HepG2 (cell line): ENCODE results near the gene LARP4. TPM values are rescaled to one million over a fixed set of nuclear protein-coding genes. Genes with fewer than 3 reads are reported as not detected.
"Not testable (repeated sequence)": the region's sequence is repeated elsewhere in the genome, so short reads cannot be mapped to it uniquely, and the experiment has no call there.

Source experiments
- ATAC-seq: fragments of 200-7000 bp; cut with Tn5 transposase; 3 replicates; pipeline ENCODE4 v1.9.1; 2020; ENCODE audit warnings: mild to moderate bottlenecking, moderate library complexity
- BruUV-seq: library from RNA; stranded (reverse); fragments of 400-500 nt; replicated peaks from 2 replicates; lab custom pipeline; 2021; lab: Mats Ljungman, UMichigan
- CTCF ChIA-PET: fragments of 300-600 bp; formaldehyde crosslinking; extraction: SDS; loops from one replicate; lab custom pipeline; 2021; ENCODE audit warnings: low total read pairs, inconsistent platforms, low intra/inter-chr PET ratio; lab: Yijun Ruan, JAX
- POLR2A ChIA-PET: fragments of 350-600 bp; sonication (Branson Sonifier 250); formaldehyde crosslinking; loops from one replicate; lab custom pipeline; 2020; ENCODE audit warnings: antibody characterized with exemption, inconsistent platforms; lab: Yijun Ruan, JAX
- DNase-seq: peaks from one replicate; pipeline ENCODE4 v3.0.0-alpha.2; 2015; ENCODE audit warnings: low spot score
- FAIRE-seq: peaks from 3 replicates; lab custom pipeline; 2011; peaks lifted over from hg19 to GRCh38; lab: Jason Lieb, UNC
- H2AFZ ChIP-seq: one replicate; pipeline ENCODE4 v1.6.1; 2011; ENCODE audit warnings: low read length, inconsistent platforms
- H3K27ac ChIP-seq: fragments of 300-600 bp; 3 replicates; pipeline ENCODE4 v1.8.0; 2011; ENCODE audit warnings: mixed run types, mild to moderate bottlenecking, mixed read lengths, low read length, inconsistent platforms; ENCODE audit not compliant: insufficient read depth; ENCODE audit errors: extremely low read length
- H3K27me3 ChIP-seq, 2 experiments: fragments of 200-600 bp in 1 of 2; 2 replicates in 1 of 2; 3 replicates in 1 of 2; pipeline versions ENCODE4 v1.6.0 to v1.8.0; 2011; ENCODE audit warnings: low read length in 2 of 2, mild to moderate bottlenecking in 2 of 2, moderate library complexity in 2 of 2, inconsistent platforms in 1 of 2; ENCODE audit not compliant: insufficient read depth in 2 of 2, control insufficient read depth in 1 of 2
- H3K36me3 ChIP-seq, 2 experiments: fragments of 200-600 bp in 1 of 2; replicated peaks in 1 of 2; 2 replicates in 1 of 2; 3 replicates in 1 of 2; pipeline versions ENCODE4 v1.5.1 to v1.8.0; 2011; ENCODE audit warnings: low read length in 2 of 2, inconsistent platforms in 1 of 2; ENCODE audit not compliant: insufficient read depth in 2 of 2, control insufficient read depth in 1 of 2
- H3K4me1 ChIP-seq: 2 replicates; pipeline ENCODE4 v1.5.1; 2012; ENCODE audit warnings: low read length, inconsistent platforms; ENCODE audit not compliant: insufficient read depth
- H3K4me2 ChIP-seq: 2 replicates; pipeline ENCODE4 v1.6.0; 2011; ENCODE audit warnings: low read depth, low read length, inconsistent platforms
- H3K4me3 ChIP-seq, 3 experiments: fragments of 200-600 bp in 1 of 3; sonication (generic), shearing (Covaris generic) in 1 of 3; replicated peaks in 1 of 3; 2 replicates each; pipeline ENCODE4 v1.5.1; 2011 to 2016; ENCODE audit warnings: low read length in 3 of 3, inconsistent platforms in 2 of 3, low read depth in 2 of 3, mild to moderate bottlenecking in 2 of 3, control low read depth in 1 of 3, mixed read lengths in 1 of 3; ENCODE audit not compliant: insufficient read depth in 1 of 3
- H3K79me2 ChIP-seq: one replicate; pipeline ENCODE4 v1.6.1; 2011; ENCODE audit warnings: low read length, inconsistent platforms; ENCODE audit not compliant: insufficient read depth
- H3K9ac ChIP-seq: 2 replicates; pipeline ENCODE4 v1.6.0; 2011; ENCODE audit warnings: mild to moderate bottlenecking, low read depth, low read length, inconsistent platforms; ENCODE audit not compliant: insufficient read depth
- H3K9me3 ChIP-seq: 2 replicates; pipeline ENCODE4 v1.5.1; 2012; ENCODE audit warnings: mild to moderate bottlenecking, low read length
- H4K20me1 ChIP-seq: 2 replicates; pipeline ENCODE4 v1.6.0; 2011; ENCODE audit warnings: inconsistent platforms, mild to moderate bottlenecking, low read length, moderate library complexity; ENCODE audit not compliant: insufficient read depth
- ADNP ChIP-seq: sonication (generic); formaldehyde crosslinking; IDR thresholded peaks from 2 replicates; pipeline ENCODE4 v1.4.0; 2020; ENCODE audit warnings: missing genetic modification reagents
- CBX5 ChIP-seq: sonication (generic); formaldehyde crosslinking; IDR thresholded peaks from 2 replicates; pipeline ENCODE4 v1.4.0; 2020; ENCODE audit warnings: missing genetic modification reagents, borderline replicate concordance
- GABPA ChIP-seq, 2 experiments: IDR thresholded peaks; 2 replicates each; pipeline ENCODE4 v1.6.1; 2011 to 2016; ENCODE audit warnings: low read depth in 2 of 2, low read length in 1 of 2, missing biosample characterization in 1 of 2, missing genetic modification characterization in 1 of 2
- HOMEZ ChIP-seq: IDR thresholded peaks from 2 replicates; pipeline ENCODE4 v1.6.1; 2016; ENCODE audit warnings: low read depth
- SETDB1 ChIP-seq: sonication (generic); formaldehyde crosslinking; IDR thresholded peaks from 2 replicates; pipeline ENCODE4 v1.5.1; 2020; ENCODE audit warnings: missing genetic modification reagents, mild to moderate bottlenecking, borderline replicate concordance
- ZBTB46 ChIP-seq: sonication (generic); formaldehyde crosslinking; IDR thresholded peaks from 2 replicates; pipeline ENCODE4 v1.4.0; 2020; ENCODE audit warnings: mild to moderate bottlenecking, missing genetic modification reagents, borderline replicate concordance
- ZFP91 ChIP-seq: sonication (generic); formaldehyde crosslinking; IDR thresholded peaks from 2 replicates; pipeline ENCODE4 v1.9.0; 2022; ENCODE audit warnings: missing genetic modification reagents, mild to moderate bottlenecking, borderline replicate concordance
- ZNF280B ChIP-seq: sonication (generic); formaldehyde crosslinking; IDR thresholded peaks from 2 replicates; pipeline ENCODE4 v1.5.0; 2020; ENCODE audit warnings: missing genetic modification reagents, mild to moderate bottlenecking, borderline replicate concordance
- ZNF280D ChIP-seq: sonication (generic); formaldehyde crosslinking; IDR thresholded peaks from 2 replicates; pipeline ENCODE4 v1.5.1; 2020; ENCODE audit warnings: mild to moderate bottlenecking, missing genetic modification reagents
- WGBS: methylation state at CpG from one replicate; pipeline ENCODE4 v1.1.6; 2017; ENCODE audit warnings: low lambda C conversion rate; 5-methylcytosine and 5-hydroxymethylcytosine counted together
- in situ Hi-C: cut with HindIII; loops from 2 replicates; pipeline ENCODE4 v1.10.0; 2017; ENCODE audit warnings: low pct_unique_long_range_greater_than_20kb; ENCODE audit not compliant: extremely low pct_ligation_motif_present
- intact Hi-C: fragments of 100-400 bp; cut with micrococcal nuclease; formaldehyde crosslinking; loops from one replicate; pipeline ENCODE4 v1.10.0; 2022; ENCODE audit not compliant: unreplicated experiment
- polyA plus RNA-seq, 8 experiments: library from polyadenylated mRNA; depleted of rRNA in 3 of 8; stranded (reverse) in 7 of 8; unstranded in 1 of 8; fragments of >200 nt; fragmentation: Illumina TruSeq in 4 of 8; extraction: Trizol in 4 of 8; gene quantifications; 2 replicates each; pipeline versions ENCODE4 v1.2.1 to v1.2.3, GENCODE V29; 2011 to 2016; ENCODE audit warnings: low read depth in 4 of 8, missing spikeins in 1 of 8, mixed read lengths in 1 of 8; ENCODE audit not compliant: insufficient read depth in 1 of 8
- total RNA-seq, 5 experiments: library from RNA; depleted of rRNA; stranded (reverse); fragments of >200 nt; fragmentation: Illumina TruSeq; extraction: Trizol; gene quantifications; 2 replicates each; pipeline ENCODE4 v1.2.3, GENCODE V29; 2016; ENCODE audit warnings: low read depth in 1 of 5

The LARP4 gene
- total and polyA plus RNA-seq, 2 of the 13 experiments (the other 11 are each of a cell fraction or from before 2014, with no cell fraction given) = 16.4 to 42.7 TPM

GRCh38 chr12:50488801-50489200 is 88.1 kb downstream of the LARP4 start (continued):
- TF ChIP-seq ZFP91 (CRISPR knock-in tag) = no peak
- TF ChIP-seq ZBTB46 (CRISPR knock-in tag) = no peak
- TF ChIP-seq GABPA (IDR thresholded peaks at IDR 0.05; ENCODE audit: low read depth, low read length) = no peak
- TF ChIP-seq GABPA (CRISPR knock-in tag; IDR thresholded peaks at IDR 0.05; ENCODE audit: low read depth) = no peak
- no peak for TF ChIP-seq ADNP (CRISPR knock-in tag)

- H2AFZ ChIP-seq, H3K27me3 ChIP-seq, intact Hi-C loops, CTCF ChIA-PET, H3K9ac ChIP-seq, BruUV-seq, H3K27ac ChIP-seq, H4K20me1 ChIP-seq, H3K4me1 ChIP-seq, H3K36me3 ChIP-seq, ATAC-seq, FAIRE-seq, DNase-seq, H3K4me2 ChIP-seq, H3K79me2 ChIP-seq, in situ Hi-C loops, H3K4me3 ChIP-seq, POLR2A ChIA-PET: not testable (repeated sequence)
- H3K9me3 ChIP-seq = peaks cover 34% of the 10 kb centered on the region
- WGBS = 75% methylated on average over 11 of the region's 11 CpGs
- TF ChIP-seq CBX5 = peak; percentile 66; the same call in 1 of the 2 replicates
- TF ChIP-seq ZNF280D = peak; percentile 95
- peak; percentile 27; the same call in 1 of the 2 replicates for TF ChIP-seq SETDB1 (CRISPR knock-in tag)
- 0 out of 2 replicates have a peak, but pooled peaks have one; percentile 20 for TF ChIP-seq HOMEZ (CRISPR knock-in tag)
- TF ChIP-seq ZNF280B (CRISPR knock-in tag) = peak; percentile 82; the same call in 1 of the 2 replicates
Measured at GRCh38 chr12:50498119-50498518, 97.4 kb downstream of the LARP4 start.
